Naive thymus-derived CD8-positive, alpha-beta T cell (primary cell): Measurements from ENCODE around the gene CCDC30. TPM values are rescaled to one million over a fixed set of nuclear protein-coding genes. Genes with fewer than 3 reads are reported as not detected.
"Not testable (repeated sequence)": the region's sequence is repeated elsewhere in the genome, so short reads cannot be mapped to it uniquely, and the experiment has no call there.

Source experiments
- ATAC-seq, 2 donors: fragments of 150-1000 bp; cut with Tn5 transposase in 1 of 2; sonication (Bioruptor Pico), chemical (Tn5 transposase) in 1 of 2; 1 replicate in 1 of 2; 2 replicates in 1 of 2; pipeline ENCODE4 v1.10.0; 2021; ENCODE audit warnings: mild to moderate bottlenecking in 2 of 2, moderate library complexity in 2 of 2
- POLR2A ChIA-PET: fragments of 350-600 bp; sonication (Branson Sonifier 250); formaldehyde crosslinking; loops from one replicate; lab custom pipeline; 2021; ENCODE audit warnings: antibody characterized with exemption; lab: Charles Lee
- DNase-seq, 10 donors: peaks; one replicate each; pipeline versions ENCODE4 v3.0.0 to v3.0.0-alpha.2; 2020 to 2022
- H3K27ac Mint-ChIP-seq, 10 donors: one replicate each; pipeline ENCODE4 v1.8.0; 2020 to 2022; ENCODE audit warnings: mild to moderate bottlenecking in 10 of 10, mixed read lengths in 10 of 10, moderate library complexity in 4 of 10, inconsistent platforms in 1 of 10
- H3K27me3 Mint-ChIP-seq, 5 donors: one replicate each; pipeline ENCODE4 v1.8.0; 2021 to 2022; ENCODE audit warnings: mixed read lengths in 5 of 5
- H3K36me3 Mint-ChIP-seq, 3 donors: one replicate each; pipeline ENCODE4 v1.8.0; 2020 to 2022; ENCODE audit warnings: mixed read lengths in 3 of 3, mild to moderate bottlenecking in 2 of 3, inconsistent platforms in 1 of 3
- H3K4me1 Mint-ChIP-seq, 4 donors: one replicate each; pipeline ENCODE4 v1.8.0; 2021 to 2022; ENCODE audit warnings: mixed read lengths in 4 of 4
- H3K4me3 Mint-ChIP-seq, 10 donors: one replicate each; pipeline ENCODE4 v1.8.0; 2020 to 2022; ENCODE audit warnings: mild to moderate bottlenecking in 10 of 10, mixed read lengths in 10 of 10, moderate library complexity in 6 of 10, inconsistent platforms in 1 of 10
- H3K9me3 Mint-ChIP-seq, 9 donors: one replicate each; pipeline ENCODE4 v1.8.0; 2020 to 2022; ENCODE audit warnings: mixed read lengths in 9 of 9, mild to moderate bottlenecking in 3 of 9, inconsistent platforms in 1 of 9, moderate library complexity in 1 of 9
- polyA plus RNA-seq, 3 donors: library from polyadenylated mRNA; unstranded; fragments of 300-500 nt; fragmentation: Illumina TruSeq; gene quantifications; one replicate each; pipeline ENCODE4 v1.2.3, GENCODE V29; 2021
- total RNA-seq, 8 experiments: library from RNA in 2 of 8; stranded (reverse) in 2 of 8; gene quantifications; one replicate each; pipeline ENCODE4 v1.2.3 and lab custom pipeline; 2021 to 2026

Gene CCDC30
- total and polyA plus RNA-seq, 5 experiments from 2014 or later, result 0.55 to 5.5 (median 0.84) TPM

DNA sequence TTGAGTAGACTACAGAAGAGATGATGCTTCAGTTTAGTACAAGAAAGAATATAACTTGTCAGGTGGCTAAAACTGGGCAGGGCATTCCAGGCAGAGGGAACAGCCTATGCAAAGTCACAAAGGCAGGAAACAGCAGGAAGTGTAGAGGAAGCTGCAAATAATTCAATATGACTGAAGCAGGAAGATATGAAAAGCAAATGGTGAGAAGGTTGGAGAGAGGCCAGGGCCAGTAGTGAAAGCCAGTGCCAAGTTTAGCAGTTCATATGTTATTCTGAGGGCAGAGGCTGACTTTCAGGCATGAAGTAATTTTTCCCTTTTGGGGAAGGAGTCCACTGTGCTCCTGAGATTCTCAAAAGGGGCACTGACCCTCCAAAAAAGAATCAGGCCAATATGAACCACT lies 211.1 kb downstream of the CCDC30 start:
- DNase-seq (no peak), ATAC-seq (no peak)
- Mint-ChIP-seq H3K27me3 (no peaks in the 10 kb centered on the region), H3K36me3 (peaks cover 5 to 59% (median 11%) of the 10 kb centered on the region in 3 donors), H3K27ac (peak overlapping the region in 4 of 10 donors; percentile 3 to 33 (median 10)), H3K4me1 (peaks cover 0 to 5% (median under 1%) of the 10 kb centered on the region in 4 donors), H3K9me3 (no peaks in the 10 kb centered on the region), H3K4me3 (no peak overlapping the region)
- POLR2A ChIA-PET, result interaction anchor here (6.4 kb wide), 1 partner anchor 8 kb away, joined by 29 read pairs; the partner anchor contains the start of gene YBX1

DNA sequence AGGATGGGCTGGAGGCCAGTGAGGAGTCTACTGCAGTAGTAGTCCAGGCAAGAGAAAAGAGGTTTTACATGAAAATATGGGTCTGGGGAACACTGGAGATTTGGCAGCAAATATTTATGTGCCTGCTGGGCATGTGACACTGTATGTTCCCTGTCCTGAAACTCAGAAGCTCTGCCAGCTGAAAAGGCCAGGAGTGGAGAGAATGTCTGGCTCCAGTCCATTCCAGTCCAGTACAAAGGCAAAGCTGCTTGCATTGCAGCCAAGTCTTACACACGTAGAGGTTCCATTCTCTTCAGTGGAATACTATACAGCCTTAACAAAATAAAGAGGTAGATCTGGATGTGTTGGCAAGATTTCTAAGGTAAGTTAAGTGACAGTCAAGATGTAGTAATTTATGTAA lies 211.6 kb downstream of the CCDC30 start:
- no peaks in the 10 kb centered on the region for H3K9me3 Mint-ChIP-seq
- peaks cover 0 to 6% (median 2%) of the 10 kb centered on the region in 4 donors for H3K4me1 Mint-ChIP-seq
- peak overlapping the region in 3 of 10 donors; percentile 25 to 75 (median 33) for H3K27ac Mint-ChIP-seq
- POLR2A ChIA-PET, result interaction anchor here (1.1 to 6.4 kb wide), 2 partner anchors 8 to 17 kb away, joined by 3 to 29 read pairs; partner anchors contain the start of genes PPIH and YBX1
- H3K27me3 Mint-ChIP-seq, result no peaks in the 10 kb centered on the region
- ATAC-seq (no peak), DNase-seq (no peak)
- no peak overlapping the region for H3K4me3 Mint-ChIP-seq
- peaks cover 5 to 57% (median 9%) of the 10 kb centered on the region in 3 donors for H3K36me3 Mint-ChIP-seq

DNA sequence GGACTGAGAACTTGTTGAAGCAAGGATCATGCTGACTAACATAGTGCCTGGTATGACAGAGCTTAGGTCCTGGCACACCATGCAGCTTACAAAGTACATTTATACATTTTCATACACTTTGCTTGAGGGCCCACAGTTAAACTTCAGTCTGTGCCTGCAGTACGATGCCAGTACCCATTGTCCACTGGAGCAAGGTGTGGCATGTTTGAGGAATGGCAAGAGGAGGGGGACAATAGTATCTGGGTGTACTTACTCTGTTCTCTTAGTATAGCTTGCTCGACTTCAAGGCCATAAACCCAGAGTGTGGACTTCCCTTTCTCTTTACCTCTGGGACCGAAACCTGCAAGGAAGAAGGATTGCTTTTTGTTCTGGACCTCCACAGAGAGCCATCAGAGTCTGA lies 212.4 kb downstream of the CCDC30 start:
- H3K36me3 Mint-ChIP-seq, result peaks cover 5 to 52% (median 6%) of the 10 kb centered on the region in 3 donors
- no peaks in the 10 kb centered on the region for H3K9me3 Mint-ChIP-seq
- H3K27ac Mint-ChIP-seq, result peak overlapping the region in 1 of 10 donors; percentile 42

DNA sequence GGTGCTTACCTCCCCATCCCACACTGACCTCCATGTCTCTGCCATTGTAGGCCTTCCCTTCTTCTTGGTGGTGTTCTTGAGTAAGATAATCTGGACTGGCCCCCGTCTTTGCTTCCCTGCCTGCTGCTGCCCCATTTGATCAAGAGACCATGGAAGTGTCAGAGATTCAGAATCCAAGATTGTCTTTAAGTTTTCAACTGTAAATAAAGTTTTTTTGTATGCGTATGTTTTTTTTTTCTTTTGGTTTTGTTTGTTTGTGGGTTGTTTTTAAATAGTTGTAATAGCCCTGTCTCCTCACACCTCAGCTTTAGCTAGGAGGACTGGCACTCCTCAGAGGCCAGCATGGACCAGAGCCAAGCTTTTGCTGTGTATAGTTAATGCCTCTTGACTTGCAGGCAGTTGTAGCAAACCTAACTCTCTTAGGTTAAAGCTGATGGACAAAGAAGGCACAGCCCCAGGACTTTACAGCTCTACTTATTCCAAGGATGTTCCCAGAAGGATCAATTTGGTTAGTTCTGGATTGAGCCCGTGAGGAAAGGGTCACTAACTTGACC lies 213.5 kb downstream of the CCDC30 start:
- POLR2A ChIA-PET, result no interaction called here
- Mint-ChIP-seq H3K9me3 (no peaks in the 10 kb centered on the region), H3K36me3 (peaks cover 5 to 48% (median 6%) of the 10 kb centered on the region in 3 donors), H3K27me3 (no peaks in the 10 kb centered on the region), H3K4me1 (peaks cover 17 to 21% (median 19%) of the 10 kb centered on the region in 4 donors), H3K4me3 (no peak overlapping the region), H3K27ac (peak overlapping the region in 1 of 10 donors; percentile 48)
- ATAC-seq (no peak), DNase-seq (no peak)

More for the DNA sequence above, 212.4 kb downstream of the CCDC30 start:
- POLR2A ChIA-PET, result interaction anchor here (1.1 kb wide), 1 partner anchor 17 kb away, joined by 3 read pairs; the partner anchor contains the start of gene PPIH
- Mint-ChIP-seq H3K4me1 (peaks cover 8 to 12% (median 10%) of the 10 kb centered on the region in 4 donors), H3K27me3 (no peaks in the 10 kb centered on the region), H3K4me3 (no peak overlapping the region)
- DNase-seq, result no peak
- ATAC-seq, result no peak

DNA sequence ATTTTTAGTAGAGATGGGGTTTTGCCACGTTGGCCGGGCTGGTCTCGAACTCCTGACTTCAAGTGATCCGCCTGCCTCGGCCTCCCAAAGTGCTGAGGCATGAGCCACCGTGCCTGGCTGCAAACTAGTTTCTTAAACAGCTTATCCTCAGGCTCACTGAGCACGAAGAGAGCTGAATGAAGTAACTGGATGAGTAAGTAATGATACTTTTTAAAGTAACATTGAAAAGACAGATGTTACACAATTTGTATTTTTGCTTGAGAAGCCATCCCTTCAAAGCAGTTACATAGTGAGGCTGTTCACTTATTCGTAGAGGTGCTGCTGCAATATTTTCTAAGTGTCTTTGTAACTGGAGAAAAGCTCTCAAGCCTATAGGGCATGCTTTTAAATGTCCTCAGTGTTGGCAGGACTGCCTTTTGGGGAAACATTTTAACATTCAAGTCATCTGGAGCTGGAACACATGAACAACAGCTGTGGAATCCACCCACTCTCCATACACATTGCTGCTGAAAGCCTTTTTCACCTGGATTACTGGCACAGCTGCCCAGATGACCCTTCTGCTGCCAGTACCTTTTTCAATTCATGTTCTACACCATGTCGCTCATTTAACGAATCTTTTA lies 216.4 kb downstream of the CCDC30 start:
- peaks cover 0 to 33% (median 8%) of the 10 kb centered on the region in 3 donors for H3K36me3 Mint-ChIP-seq
- POLR2A ChIA-PET, result interaction anchor here (1.1 to 1.4 kb wide), 2 partner anchors 21 to 24 kb away, joined by 4 to 6 read pairs; partner anchors contain the start of gene PPIH

DNA sequence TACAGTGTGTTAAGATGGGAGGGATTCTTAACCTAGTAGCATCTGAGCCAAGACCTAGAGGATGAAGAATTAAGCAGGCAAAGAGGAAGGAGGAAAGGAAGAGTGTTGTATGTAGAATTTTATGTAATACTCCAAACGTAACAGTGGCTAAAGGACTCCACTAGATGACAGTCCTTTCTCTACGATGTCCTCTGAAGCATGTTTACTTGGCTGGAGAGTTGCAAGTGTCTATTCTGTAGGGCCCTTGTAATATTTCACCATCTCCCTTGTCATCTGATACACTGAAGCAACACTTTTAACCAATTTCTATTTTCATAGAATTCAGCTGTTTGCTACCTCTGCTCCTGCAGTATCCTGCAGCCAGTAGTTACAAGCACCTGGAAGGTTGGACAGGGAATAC lies 217.0 kb downstream of the CCDC30 start:
- POLR2A ChIA-PET, result interaction anchor here (0.9 to 3.7 kb wide), 3 partner anchors 21 to 87 kb away, joined by 3 to 88 read pairs (median 4); partner anchors contain the start of genes C1orf50, P3H1 and PPIH
- DNase-seq (no peak), ATAC-seq (no peak)
- peaks cover 0 to 33% (median 11%) of the 10 kb centered on the region in 3 donors for H3K36me3 Mint-ChIP-seq
- H3K9me3 Mint-ChIP-seq, result peaks cover 0 to 2% (median 0%) of the 10 kb centered on the region in 9 donors
- peak overlapping the region in 9 of 10 donors; percentile 27 to 97 (median 57) for H3K4me3 Mint-ChIP-seq
- H3K27me3 Mint-ChIP-seq, result peaks cover 0 to 1% (median 0%) of the 10 kb centered on the region in 5 donors
- peak overlapping the region in 5 of 10 donors; percentile 47 to 98 (median 63) for H3K27ac Mint-ChIP-seq
- H3K4me1 Mint-ChIP-seq, result peaks cover 35 to 39% (median 38%) of the 10 kb centered on the region in 4 donors

More for the DNA sequence above, 216.4 kb downstream of the CCDC30 start:
- ATAC-seq (no peak), DNase-seq (no peak)
- H3K9me3 Mint-ChIP-seq, result peaks cover 0 to 2% (median 0%) of the 10 kb centered on the region in 9 donors
- H3K4me3 Mint-ChIP-seq, result peak overlapping the region in 1 of 10 donors; percentile 81
- peak overlapping the region in 4 of 10 donors; percentile 34 to 98 (median 56) for H3K27ac Mint-ChIP-seq
- H3K27me3 Mint-ChIP-seq, result peaks cover 0 to 1% (median 0%) of the 10 kb centered on the region in 5 donors
- H3K4me1 Mint-ChIP-seq, result peaks cover 31 to 33% (median 32%) of the 10 kb centered on the region in 4 donors

DNA sequence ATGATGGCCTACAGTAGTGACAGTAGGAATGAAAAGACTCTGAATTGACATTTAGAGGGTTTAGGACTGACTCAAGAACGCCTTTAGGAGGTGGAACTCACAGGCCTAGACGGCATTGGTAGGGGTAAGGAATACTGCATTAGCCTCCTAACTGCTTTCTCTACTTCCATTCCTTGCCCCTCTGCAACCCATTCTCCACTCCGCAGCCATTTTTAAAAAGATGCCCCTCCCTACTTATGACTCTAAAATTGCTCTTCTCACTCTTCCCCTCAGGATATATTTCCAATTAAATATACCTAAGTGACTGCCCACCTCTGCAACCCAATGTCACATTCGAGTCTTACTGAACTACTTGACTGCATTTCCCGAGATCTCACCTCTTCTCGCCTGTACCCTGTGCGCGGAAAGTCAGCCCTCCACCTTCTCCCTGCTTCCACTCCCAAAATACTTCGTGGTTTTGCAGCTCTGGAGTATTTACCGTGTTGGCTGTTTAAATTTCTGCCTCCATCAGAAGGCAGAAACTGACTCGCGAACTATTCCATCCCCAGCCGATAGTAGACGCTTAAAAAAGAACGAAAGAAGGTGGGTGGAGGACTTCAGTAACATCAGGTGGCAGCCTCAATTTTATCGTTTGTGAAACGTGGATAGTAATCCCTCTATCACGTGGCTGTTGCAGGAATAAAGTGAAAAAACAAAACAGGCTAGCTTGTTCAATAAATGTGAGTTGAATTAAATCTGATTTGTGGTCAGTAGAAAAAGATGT lies 218.0 kb downstream of the CCDC30 start:
- peaks cover 0 to 2% (median 0%) of the 10 kb centered on the region in 9 donors for H3K9me3 Mint-ChIP-seq
- peaks cover 0 to 1% (median 0%) of the 10 kb centered on the region in 5 donors for H3K27me3 Mint-ChIP-seq
- peak overlapping the region; percentile 98 to 99 (median 98) for H3K27ac Mint-ChIP-seq
- H3K36me3 Mint-ChIP-seq, result peaks cover 0 to 27% (median 7%) of the 10 kb centered on the region in 3 donors
- POLR2A ChIA-PET, result interaction anchor here (0.7 to 3.9 kb wide), 11 partner anchors 10 to 889 kb away, joined by 3 to 88 read pairs (median 5); partner anchors contain the start of genes C1orf50, P3H1, PPIH and TMEM269
- ATAC-seq, result peak in 1 of 2 donors; percentile 9
- peak in 5 of 10 donors; percentile 6 to 57 (median 39) for DNase-seq
- H3K4me3 Mint-ChIP-seq, result peak overlapping the region; percentile 81 to 99 (median 97)
- peaks cover 40 to 49% (median 48%) of the 10 kb centered on the region in 4 donors for H3K4me1 Mint-ChIP-seq

DNA sequence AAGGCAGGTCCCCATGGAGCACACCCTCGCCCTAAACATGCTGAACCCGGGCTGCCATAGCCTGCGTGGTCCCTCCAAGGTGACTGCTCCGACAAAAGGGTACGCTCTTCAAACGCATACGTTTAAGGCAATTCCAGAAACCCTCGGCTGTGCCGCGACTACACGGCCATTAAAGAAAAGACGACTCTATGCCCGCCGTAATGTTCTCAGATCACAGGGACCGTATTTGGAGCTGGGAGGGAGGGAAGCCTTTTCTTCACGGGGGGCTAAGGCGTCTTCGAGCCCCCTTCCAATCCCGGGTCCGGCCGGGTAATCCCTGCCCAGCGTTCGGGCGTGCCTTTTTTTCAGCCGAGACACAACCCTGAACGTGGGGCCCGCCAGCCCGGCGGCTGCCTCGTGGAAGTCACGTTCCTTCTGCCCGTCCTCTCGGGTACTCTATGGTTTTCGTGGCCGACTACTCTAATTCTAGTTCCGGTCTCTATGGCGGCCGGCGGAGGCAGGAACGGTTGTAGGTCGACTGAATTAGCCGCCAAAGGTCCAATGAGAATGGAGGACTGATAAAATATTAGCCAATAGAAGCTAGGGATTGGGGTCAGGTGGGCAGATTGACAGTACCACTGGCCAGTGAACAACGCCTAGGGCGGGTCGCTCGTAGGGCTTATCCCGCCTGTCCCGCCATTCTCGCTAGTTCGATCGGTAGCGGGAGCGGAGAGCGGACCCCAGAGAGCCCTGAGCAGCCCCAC lies 218.8 kb downstream of the CCDC30 start, which contains the start of gene YBX1:
Gene YBX1 (plus strand): TSS at position 678 of the 743 bp plus-strand sequence. CDS start 148 bp downstream, outside the sequence.
- Mint-ChIP-seq H3K9me3 (peaks cover 0 to 2% (median 0%) of the 10 kb centered on the region in 9 donors), H3K36me3 (peaks cover 0 to 22% (median 9%) of the 10 kb centered on the region in 3 donors), H3K27me3 (peaks cover 0 to 1% (median 0%) of the 10 kb centered on the region in 5 donors), H3K27ac (peak within 1 kb of the TSS; percentile 98 to 99 (median 98)), H3K4me3 (peak within 1 kb of the TSS; percentile 94 to 99 (median 97)), H3K4me1 (peaks cover 38 to 57% (median 56%) of the 10 kb centered on the region in 4 donors)
- POLR2A ChIA-PET, result interaction anchor here (0.6 to 3.9 kb wide), 18 partner anchors 9 to 1702 kb away, joined by 3 to 88 read pairs (median 5); partner anchors contain the start of genes C1orf50, CCDC30, CTPS1 and P3H1
- DNase-seq, result peak; percentile 85 to 98 (median 96)
- peak; percentile 89 to 92 for ATAC-seq

DNA sequence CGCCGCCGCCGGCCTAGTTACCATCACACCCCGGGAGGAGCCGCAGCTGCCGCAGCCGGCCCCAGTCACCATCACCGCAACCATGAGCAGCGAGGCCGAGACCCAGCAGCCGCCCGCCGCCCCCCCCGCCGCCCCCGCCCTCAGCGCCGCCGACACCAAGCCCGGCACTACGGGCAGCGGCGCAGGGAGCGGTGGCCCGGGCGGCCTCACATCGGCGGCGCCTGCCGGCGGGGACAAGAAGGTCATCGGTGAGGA lies 219.3 kb downstream of the CCDC30 start:
- H3K4me1 Mint-ChIP-seq, result peaks cover 38 to 62% (median 61%) of the 10 kb centered on the region in 4 donors
- H3K27ac Mint-ChIP-seq, result peak overlapping the region; percentile 98 to 99 (median 98)
- peak overlapping the region; percentile 81 to 99 (median 97) for H3K4me3 Mint-ChIP-seq
- H3K9me3 Mint-ChIP-seq, DNase-seq, H3K27me3 Mint-ChIP-seq: not testable (repeated sequence)
- peaks cover 0 to 27% (median 9%) of the 10 kb centered on the region in 3 donors for H3K36me3 Mint-ChIP-seq
- ATAC-seq, result peak; percentile 14 to 21
- POLR2A ChIA-PET, result interaction anchor here (0.9 to 3.9 kb wide), 16 partner anchors 9 to 1703 kb away, joined by 3 to 88 read pairs (median 6); partner anchors contain the start of genes C1orf50, CCDC30, CTPS1 and ERMAP

DNA sequence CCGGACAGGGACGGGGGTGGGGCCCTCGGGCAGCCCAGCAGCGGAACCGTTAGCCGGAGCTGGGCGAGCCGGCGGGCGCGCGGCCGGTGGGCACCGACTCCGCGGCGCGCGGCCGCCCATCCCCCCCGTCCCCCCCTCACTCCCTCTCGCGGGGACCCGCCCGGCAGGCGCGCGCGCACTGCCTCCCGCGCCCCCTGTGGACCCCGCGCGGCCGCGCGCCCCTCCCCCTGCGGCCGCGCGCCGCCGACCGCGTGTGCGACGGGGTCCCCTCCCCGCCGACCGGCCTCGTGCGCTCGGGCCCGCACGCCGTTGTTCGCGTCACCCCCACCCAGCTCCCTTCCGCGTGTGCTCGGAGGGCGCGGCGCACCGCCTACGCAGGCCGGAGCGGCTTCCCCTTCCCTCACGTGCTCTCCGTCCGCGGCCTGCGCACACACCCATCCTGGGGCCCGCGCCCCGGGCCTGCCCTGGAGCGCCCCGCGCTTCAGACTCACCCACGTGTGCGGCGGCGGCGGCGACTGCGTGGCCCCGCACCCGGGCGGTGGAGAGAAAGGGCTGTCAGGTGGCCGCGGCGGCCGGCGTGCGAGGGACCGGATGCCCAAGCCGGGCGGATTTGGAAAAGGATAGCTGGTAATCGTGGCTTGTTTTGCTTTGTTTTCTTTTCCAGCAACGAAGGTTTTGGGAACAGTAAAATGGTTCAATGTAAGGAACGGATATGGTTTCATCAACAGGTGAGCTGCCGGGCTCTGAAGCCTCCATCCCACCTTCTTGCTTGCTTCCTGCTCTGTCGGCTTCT lies 219.8 kb downstream of the CCDC30 start:
- Mint-ChIP-seq H3K36me3 (peaks cover 0 to 32% (median 12%) of the 10 kb centered on the region in 3 donors), H3K27me3 (peaks cover 0 to 1% (median 0%) of the 10 kb centered on the region in 5 donors), H3K27ac (peak overlapping the region; percentile 86 to 98 (median 94)), H3K4me3 (peak overlapping the region; percentile 86 to 98 (median 94)), H3K9me3 (peaks cover 0 to 2% (median 0%) of the 10 kb centered on the region in 9 donors), H3K4me1 (peaks cover 39 to 68% (median 66%) of the 10 kb centered on the region in 4 donors)
- POLR2A ChIA-PET, result interaction anchor here (0.8 to 3.9 kb wide), 17 partner anchors 8 to 1703 kb away, joined by 3 to 88 read pairs (median 5); partner anchors contain the start of genes C1orf50, CCDC30, CTPS1 and ERMAP
- DNase-seq, result peak; percentile 49 to 85 (median 56)
- peak; percentile 21 to 37 for ATAC-seq
